ENCODE measurements around the gene DOCK2.

DOCK2 gene

GRCh38 chr5:169870211-169870610, 233.1 kb downstream of the DOCK2 start:
- no peak overlapping the region for H3K4me3 ChIP-seq
- DNase-seq (ENCODE audit: low read depth, low spot score), result no peak
- no peaks in the 10 kb centered on the region for H3K36me3 ChIP-seq (ENCODE audit: insufficient read depth, low read length)
- H3K9ac ChIP-seq (ENCODE audit: insufficient read length), result no peak overlapping the region
- no peak overlapping the region for H3K27ac ChIP-seq
- no peaks in the 10 kb centered on the region for H3K9me3 ChIP-seq (ENCODE audit: low read depth, low read length)
- TF ChIP-seq FOXP2 (optimal IDR thresholded peaks at IDR 0.05; ENCODE audit: control extremely low read depth, extremely low read length, insufficient read depth) (no peak), POLR2AphosphoS5 (IDR thresholded peaks at IDR 0.05; ENCODE audit: borderline replicate concordance, low read depth, low read length) (no peak), EZH2 (IDR thresholded peaks at IDR 0.05) (no peak)

GRCh38 chr5:169871826-169872490, 234.9 kb downstream of the DOCK2 start:
- TF ChIP-seq EZH2 (IDR thresholded peaks at IDR 0.05) (no peak), POLR2AphosphoS5 (IDR thresholded peaks at IDR 0.05; ENCODE audit: borderline replicate concordance, low read depth, low read length) (no peak), FOXP2 (optimal IDR thresholded peaks at IDR 0.05; ENCODE audit: control extremely low read depth, extremely low read length, insufficient read depth) (no peak)
- no peak overlapping the region for H3K4me3 ChIP-seq
- no peak overlapping the region for H3K9ac ChIP-seq (ENCODE audit: insufficient read length)
- no peaks in the 10 kb centered on the region for H3K36me3 ChIP-seq (ENCODE audit: insufficient read depth, low read length)
- no peak for DNase-seq (ENCODE audit: low read depth, low spot score)
- H3K9me3 ChIP-seq (ENCODE audit: low read depth, low read length), result no peaks in the 10 kb centered on the region
- no peak overlapping the region for H3K27ac ChIP-seq

DNA sequence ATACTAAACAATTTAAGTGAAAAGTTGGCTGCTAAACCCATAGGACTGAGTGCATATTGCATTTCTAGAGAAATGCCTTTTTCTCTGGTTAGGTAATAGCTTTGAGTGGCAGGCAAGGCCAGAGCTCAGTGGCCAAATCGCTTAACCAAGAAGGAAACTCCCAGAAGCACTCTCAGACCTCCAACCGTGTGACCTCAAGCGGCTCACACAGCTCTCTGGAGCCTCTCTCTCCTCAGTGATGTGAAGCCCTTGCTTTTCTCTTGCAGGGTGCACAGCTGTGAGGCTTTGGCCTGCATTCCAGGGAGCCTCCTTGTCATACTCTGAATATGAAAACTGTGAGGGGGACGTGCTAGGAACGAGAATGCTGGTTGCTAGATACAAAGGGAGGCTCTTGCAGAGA, 236.6 kb downstream of the DOCK2 start:
- H3K9me3 ChIP-seq (ENCODE audit: low read depth, low read length), result no peaks in the 10 kb centered on the region
- DNase-seq (ENCODE audit: low read depth, low spot score), result no peak
- H3K36me3 ChIP-seq (ENCODE audit: insufficient read depth, low read length), result no peaks in the 10 kb centered on the region

DNA sequence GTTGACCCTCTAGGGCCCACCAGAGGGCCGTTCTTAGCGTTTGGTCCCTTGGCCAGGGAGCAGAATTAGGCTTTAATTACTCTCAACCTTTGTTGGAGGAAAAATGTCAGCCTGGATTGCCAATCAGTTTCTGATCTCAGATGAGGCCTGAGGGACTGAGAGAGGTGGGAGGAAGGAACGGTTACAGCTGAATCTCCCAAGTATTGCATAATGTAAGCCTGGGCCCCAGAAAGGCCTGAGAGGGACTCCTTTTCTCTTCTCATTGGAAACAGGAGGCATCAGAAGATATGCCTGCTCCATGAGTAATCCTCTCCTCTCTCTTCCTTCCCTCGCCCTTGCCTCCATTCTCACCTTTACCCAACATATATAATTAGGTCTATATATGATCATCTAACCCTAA, 237.5 kb downstream of the DOCK2 start:
- no peaks in the 10 kb centered on the region for H3K9me3 ChIP-seq (ENCODE audit: low read depth, low read length)
- H3K4me3 ChIP-seq, result no peak overlapping the region
- H3K9ac ChIP-seq (ENCODE audit: insufficient read length), result no peak overlapping the region
- TF ChIP-seq POLR2AphosphoS5 (IDR thresholded peaks at IDR 0.05; ENCODE audit: borderline replicate concordance, low read depth, low read length), result no peak
- no peak for TF ChIP-seq FOXP2 (optimal IDR thresholded peaks at IDR 0.05; ENCODE audit: control extremely low read depth, extremely low read length, insufficient read depth)
- H3K27ac ChIP-seq, result no peak overlapping the region
- no peaks in the 10 kb centered on the region for H3K36me3 ChIP-seq (ENCODE audit: insufficient read depth, low read length)
- DNase-seq (ENCODE audit: low read depth, low spot score), result no peak

More for the DNA sequence above, 236.6 kb downstream of the DOCK2 start:
- Histone ChIP-seq H3K27ac (no peak overlapping the region), H3K4me3 (no peak overlapping the region), H3K9ac (ENCODE audit: insufficient read length) (no peak overlapping the region)
- TF ChIP-seq POLR2AphosphoS5 (IDR thresholded peaks at IDR 0.05; ENCODE audit: borderline replicate concordance, low read depth, low read length) (no peak), EZH2 (IDR thresholded peaks at IDR 0.05) (no peak), FOXP2 (optimal IDR thresholded peaks at IDR 0.05; ENCODE audit: control extremely low read depth, extremely low read length, insufficient read depth) (no peak)

DNA sequence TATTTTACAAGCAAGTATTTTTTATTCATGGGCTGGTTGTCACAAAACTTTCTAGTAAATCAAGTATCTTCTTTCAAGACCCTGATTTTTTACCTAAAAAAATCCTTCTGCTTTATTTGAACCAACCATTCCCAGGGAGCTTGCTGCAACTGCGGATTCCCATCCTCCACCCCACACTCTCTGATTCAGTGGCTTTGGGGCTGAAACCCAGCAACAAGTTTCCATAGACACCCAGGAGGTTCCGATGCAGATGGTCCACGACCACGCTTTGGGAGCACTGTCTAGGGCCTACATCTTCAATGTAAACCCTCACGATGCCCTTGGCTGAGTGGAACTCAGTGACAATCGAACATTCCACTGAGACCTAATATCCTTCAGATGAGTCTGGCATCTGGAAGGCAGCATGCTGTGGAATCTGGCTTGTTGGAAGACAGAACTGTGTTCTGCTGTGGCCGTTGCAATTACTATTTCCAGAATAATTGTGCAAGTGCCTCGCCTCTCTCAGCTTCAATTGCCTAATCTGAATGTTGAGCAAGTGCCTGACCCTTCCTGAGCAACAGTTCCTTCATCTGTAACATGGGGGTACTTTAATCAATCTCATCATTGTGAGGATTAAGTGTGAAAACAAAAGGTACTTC, 238.1 kb downstream of the DOCK2 start:
- H3K9ac ChIP-seq (ENCODE audit: insufficient read length), result no peak overlapping the region
- no peak for DNase-seq (ENCODE audit: low read depth, low spot score)
- TF ChIP-seq EZH2 (IDR thresholded peaks at IDR 0.05) (no peak), POLR2AphosphoS5 (IDR thresholded peaks at IDR 0.05; ENCODE audit: borderline replicate concordance, low read depth, low read length) (no peak), FOXP2 (optimal IDR thresholded peaks at IDR 0.05; ENCODE audit: control extremely low read depth, extremely low read length, insufficient read depth) (no peak)
- H3K9me3 ChIP-seq (ENCODE audit: low read depth, low read length), result no peaks in the 10 kb centered on the region
- H3K36me3 ChIP-seq (ENCODE audit: insufficient read depth, low read length), result no peaks in the 10 kb centered on the region
- H3K27ac ChIP-seq, result no peak overlapping the region
- no peak overlapping the region for H3K4me3 ChIP-seq

DNA sequence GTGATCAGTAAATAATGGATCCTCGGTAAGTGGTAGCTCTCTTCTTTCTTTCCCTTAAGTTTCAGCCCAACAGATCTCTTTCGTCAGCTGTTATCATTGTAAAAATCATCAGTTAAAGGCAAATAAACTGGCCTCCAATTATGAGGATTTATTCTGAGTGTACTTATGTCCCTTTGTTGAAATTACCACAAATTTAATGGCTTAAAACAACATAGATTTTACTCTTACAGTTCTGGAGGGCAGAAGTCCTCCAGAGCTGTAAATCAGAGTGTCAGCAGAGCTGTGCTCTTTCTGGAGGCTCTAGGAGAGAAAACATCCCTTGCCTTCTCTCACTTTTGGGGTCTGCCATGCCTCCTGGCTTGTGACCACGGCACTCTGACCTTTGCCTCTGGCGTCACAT, 238.7 kb downstream of the DOCK2 start:
- Histone ChIP-seq H3K9ac (ENCODE audit: insufficient read length) (no peak overlapping the region), H3K27ac (no peak overlapping the region), H3K9me3 (ENCODE audit: low read depth, low read length) (no peaks in the 10 kb centered on the region), H3K36me3 (ENCODE audit: insufficient read depth, low read length) (no peaks in the 10 kb centered on the region), H3K4me3 (no peak overlapping the region)
- TF ChIP-seq FOXP2 (optimal IDR thresholded peaks at IDR 0.05; ENCODE audit: control extremely low read depth, extremely low read length, insufficient read depth), result no peak
- no peak for TF ChIP-seq POLR2AphosphoS5 (IDR thresholded peaks at IDR 0.05; ENCODE audit: borderline replicate concordance, low read depth, low read length)
- no peak for TF ChIP-seq EZH2 (IDR thresholded peaks at IDR 0.05)
- no peak for DNase-seq (ENCODE audit: low read depth, low spot score)

- TF ChIP-seq FOXP2 (optimal IDR thresholded peaks at IDR 0.05; ENCODE audit: control extremely low read depth, extremely low read length, insufficient read depth) (no peak), EZH2 (IDR thresholded peaks at IDR 0.05) (no peak), POLR2AphosphoS5 (IDR thresholded peaks at IDR 0.05; ENCODE audit: borderline replicate concordance, low read depth, low read length) (no peak)
- H3K4me3 ChIP-seq, result no peak overlapping the region
- no peak for DNase-seq (ENCODE audit: low read depth, low spot score)
- H3K36me3 ChIP-seq (ENCODE audit: insufficient read depth, low read length), result no peaks in the 10 kb centered on the region
- no peak overlapping the region for H3K9ac ChIP-seq (ENCODE audit: insufficient read length)
- no peaks in the 10 kb centered on the region for H3K9me3 ChIP-seq (ENCODE audit: low read depth, low read length)
- H3K27ac ChIP-seq, result no peak overlapping the region
These were observed 239.3 kb downstream of the DOCK2 start for GRCh38 chr5:169876386-169876785.

DNA sequence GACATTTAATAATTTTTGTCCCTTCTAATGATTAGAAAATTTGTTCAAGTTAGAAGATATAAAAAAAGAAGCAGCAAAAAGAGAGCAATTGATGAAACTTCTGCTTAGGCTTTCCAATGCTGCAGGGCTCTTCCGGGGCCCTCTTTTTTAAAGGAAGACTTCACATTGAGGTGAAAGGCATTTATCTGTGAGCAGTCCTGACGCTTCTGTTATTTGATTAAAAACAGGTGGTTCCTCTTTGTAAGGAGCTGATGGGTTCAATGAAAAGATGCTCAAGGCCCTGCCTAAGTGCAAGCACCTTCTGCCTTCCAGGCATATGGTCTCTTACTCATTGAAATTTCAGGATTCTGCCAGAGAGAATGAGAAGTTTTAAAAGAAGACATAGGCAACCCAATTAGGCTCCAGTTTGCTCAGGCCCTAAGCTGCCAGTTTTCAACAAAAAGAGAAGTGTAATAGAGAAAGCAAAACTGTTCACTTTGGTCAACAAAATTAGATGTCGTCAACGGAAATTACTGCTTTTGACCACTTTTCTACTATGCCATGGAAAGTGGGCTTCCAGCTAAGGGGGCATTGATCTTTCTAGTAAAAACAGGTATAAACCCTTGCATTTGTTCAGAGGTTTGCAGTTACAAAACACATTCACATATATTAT, 243.1 kb downstream of the DOCK2 start:
- DNase-seq (ENCODE audit: low read depth, low spot score), result no peak
- H3K36me3 ChIP-seq (ENCODE audit: insufficient read depth, low read length), result no peaks in the 10 kb centered on the region
- H3K9me3 ChIP-seq (ENCODE audit: low read depth, low read length), result no peaks in the 10 kb centered on the region
- no peak for TF ChIP-seq POLR2AphosphoS5 (IDR thresholded peaks at IDR 0.05; ENCODE audit: borderline replicate concordance, low read depth, low read length)
- TF ChIP-seq FOXP2 (optimal IDR thresholded peaks at IDR 0.05; ENCODE audit: control extremely low read depth, extremely low read length, insufficient read depth), result no peak
- no peak for TF ChIP-seq EZH2 (IDR thresholded peaks at IDR 0.05)
- no peak overlapping the region for H3K27ac ChIP-seq
- no peak overlapping the region for H3K4me3 ChIP-seq
- no peak overlapping the region for H3K9ac ChIP-seq (ENCODE audit: insufficient read length)
